NCI-H128 (cell line): Measurements from ENCODE around the gene TPCN1.

Source experiments
- DNase-seq: peaks from one replicate; lab custom pipeline; 2025; ENCODE audit not compliant: unreplicated experiment; lab: John Stamatoyannopoulos, UW

TPCN1 gene

DNA sequence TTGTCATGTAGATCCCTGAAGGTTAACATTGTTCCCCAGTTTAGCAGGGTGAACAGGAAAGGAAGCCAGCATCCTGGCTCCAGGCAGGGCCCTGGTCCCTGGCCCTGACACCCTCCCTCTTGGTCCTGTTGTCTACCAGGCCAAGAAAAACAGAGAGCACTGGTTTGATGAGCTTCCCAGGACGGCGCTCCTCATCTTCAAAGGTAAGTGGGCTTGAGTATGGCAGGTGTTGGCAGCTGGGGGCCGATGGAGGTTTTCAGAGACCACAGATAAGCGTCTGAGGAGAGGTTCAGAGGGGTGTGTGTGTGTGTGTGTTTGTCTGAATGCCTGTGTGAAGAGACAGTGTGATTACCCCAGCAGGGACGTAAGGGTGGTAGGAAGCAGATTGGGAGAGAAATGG, 57.4 kb downstream of the TPCN1 start:
- DNase-seq: no peak

DNA sequence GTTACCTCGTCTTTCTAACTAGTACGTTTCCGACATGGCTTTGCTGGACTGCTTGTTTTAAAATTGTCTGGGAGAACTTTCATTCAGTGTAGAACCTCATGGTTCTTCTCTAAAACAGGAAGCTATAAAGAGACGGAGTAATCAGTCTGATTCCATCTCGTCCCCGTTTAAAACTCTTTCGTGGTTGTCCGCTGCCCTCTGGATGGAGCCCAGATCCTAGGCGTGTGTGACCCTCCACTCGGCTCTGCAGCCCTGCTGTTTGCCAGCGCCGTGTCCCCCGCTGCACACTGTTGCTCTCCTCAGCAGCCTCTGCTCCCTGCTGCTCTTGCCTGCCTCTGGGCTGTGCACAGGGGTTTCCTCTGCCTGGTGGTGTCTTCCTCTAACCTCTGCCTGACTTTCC, 63.5 kb downstream of the TPCN1 start:
- DNase-seq: no peak

DNA sequence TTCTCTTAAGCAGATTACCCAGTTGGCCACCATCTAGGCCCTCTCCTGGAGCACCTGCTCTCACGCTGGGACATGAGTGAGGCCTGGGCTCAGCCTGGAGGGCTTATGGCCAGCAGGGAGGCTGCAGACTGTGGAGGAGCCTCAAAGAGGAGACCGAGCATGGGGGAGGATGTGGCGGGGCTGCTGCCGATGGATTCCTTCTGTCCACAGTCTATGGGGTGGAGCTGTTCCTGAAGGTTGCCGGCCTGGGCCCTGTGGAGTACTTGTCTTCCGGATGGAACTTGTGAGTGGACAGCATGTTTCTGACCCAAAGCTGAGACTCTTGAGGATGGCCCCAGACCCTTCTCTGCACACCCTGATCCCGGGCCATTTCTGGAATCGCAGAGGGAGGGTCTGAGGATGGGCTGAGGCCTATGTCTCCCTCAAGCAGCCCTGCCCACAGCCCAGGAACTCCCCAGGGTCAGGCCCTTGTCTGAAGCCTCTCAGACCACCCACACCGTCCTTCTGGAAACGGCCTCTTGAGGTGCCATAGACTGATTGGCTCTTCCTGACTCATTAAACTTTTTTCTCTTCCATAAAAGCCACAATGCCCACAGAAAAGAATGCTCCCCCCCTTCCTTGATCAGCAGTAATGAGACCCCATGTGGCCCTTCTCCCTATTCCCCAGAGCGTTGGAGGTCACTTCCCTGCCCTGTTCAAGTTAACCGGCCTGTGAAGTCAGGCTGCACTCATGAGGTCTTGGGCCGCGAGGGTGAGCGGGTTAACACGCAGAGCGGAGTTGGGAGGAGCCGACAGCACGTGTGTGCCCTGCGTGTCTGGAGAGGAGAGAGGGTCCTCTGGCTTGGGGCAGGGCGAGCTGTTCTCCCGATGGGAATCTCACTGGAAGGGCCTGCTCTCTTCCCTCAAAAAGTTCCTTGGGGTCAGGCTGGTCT, 64.7 kb downstream of the TPCN1 start:
- DNase-seq: no peak

- no peak for DNase-seq
These were observed 65.4 kb downstream of the TPCN1 start for GRCh38 chr12:113286712-113287111.

DNA sequence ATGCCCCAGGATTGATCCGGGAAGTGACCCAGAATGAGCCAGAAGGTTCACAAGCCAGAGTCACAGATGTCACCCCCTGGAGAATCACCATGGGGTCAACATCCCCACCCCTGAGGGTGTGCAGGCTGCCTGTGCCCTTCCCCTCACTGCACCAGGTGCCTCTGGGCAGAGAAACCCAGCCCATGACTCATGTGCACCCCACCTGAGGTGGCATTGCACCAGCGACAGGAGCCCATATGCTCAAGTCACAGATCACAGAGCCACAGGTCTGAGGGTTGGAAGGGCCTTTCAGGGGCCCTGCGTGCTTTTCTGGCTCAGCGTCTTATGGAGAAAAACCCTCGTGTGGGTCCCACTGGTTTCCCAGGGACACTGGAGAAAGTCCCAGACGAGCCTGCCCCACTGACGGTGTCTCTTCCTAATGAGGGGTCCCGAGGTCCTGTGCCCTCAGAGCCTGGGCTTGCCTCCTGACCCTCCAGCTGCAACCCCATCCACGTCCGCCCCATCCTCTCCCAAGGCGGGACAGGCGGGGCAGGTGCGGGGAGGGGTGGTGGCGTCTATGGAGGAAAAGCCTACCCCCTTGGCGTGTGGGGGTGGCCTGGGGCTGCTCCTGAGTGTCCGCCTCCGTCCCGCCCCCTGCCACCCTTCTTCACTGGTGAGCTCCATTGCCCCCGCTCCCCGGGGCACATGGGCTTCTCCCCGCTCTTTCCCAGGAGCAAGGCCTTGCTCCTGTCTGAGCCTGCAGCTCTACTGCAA, 66.1 kb downstream of the TPCN1 start:
- no peak for DNase-seq

DNA sequence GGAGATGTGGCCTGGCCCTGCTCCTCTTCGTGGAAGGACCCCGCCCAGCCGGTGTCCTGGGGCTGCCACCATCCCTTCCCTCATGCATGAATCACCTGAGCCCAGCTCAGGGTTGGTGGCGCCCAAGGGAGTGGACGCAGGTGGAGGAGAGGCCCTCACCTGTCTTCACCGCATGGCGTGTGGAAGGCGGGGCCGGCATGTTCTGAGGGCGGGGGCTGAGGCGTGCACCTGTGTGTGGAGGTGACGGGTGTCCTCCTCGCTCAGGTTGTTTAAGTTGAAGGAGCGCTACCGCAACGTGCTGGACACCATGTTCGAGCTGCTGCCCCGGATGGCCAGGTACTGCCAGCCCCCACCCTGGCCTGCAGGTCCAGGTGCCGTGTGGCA, 66.6 kb downstream of the TPCN1 start:
- DNase-seq: no peak

DNA sequence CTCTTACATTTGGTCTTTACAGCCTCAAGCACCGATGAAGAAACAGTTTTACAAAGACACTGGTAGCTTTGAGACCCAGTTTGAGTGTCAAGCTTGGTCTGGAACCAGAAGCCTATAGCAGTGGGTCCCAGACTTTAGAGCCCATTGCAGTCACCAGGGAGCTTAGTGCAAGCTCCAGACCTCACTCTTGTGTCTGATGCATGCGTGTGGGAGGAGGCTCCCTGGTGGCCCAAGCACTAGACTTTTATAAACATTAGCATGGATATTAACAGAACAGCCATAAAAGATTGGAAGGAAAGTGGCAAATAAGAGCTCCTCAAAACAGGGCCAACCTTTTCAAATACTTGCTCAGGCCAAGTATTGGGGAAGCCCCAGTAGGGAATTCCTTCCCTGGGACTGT, 68.1 kb downstream of the TPCN1 start:
- DNase-seq: no peak

DNA sequence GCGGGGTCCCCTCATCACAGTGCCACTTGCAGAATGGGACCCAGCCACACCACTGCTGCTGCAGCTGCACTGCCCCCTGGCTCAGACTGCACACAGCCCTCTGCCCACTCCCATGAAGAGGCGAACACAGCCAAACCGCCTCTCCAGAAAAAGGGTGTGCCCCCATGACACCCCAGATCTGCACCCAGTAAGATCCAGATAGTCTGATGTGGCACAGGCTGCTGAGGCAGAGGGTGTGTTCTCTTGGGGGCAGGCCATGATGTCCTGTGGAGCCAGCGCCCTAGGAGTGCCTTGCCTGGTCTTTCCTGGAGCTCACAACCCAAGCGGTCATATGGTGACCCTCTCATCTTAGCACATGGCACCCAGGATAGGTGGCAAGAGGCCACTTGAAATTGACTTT, 69.2 kb downstream of the TPCN1 start:
- DNase-seq: no peak

GRCh38 chr12:113291586-113291985, 70.3 kb downstream of the TPCN1 start:
- no peak for DNase-seq

GRCh38 chr12:113292091-113292490, 70.8 kb downstream of the TPCN1 start:
- DNase-seq: no peak

DNA sequence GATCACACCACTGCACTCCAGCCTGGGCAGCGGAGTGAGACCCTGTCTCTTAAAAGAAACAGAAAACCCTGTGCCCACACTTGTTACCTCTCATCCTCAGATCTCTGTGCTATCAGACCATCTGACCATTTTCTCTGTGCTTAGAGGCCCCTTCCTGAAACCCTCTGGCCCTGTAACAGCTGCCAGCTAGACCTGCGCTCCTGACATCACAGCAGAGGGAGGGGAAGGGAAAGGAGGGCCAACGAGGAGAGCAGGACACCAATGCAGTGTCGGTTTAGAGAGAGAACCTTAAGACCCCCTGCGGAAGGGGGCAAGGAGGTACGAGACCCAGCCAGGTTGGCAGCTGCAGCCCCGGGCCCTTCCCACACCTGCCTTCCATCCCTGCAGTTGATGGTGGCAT, 71.3 kb downstream of the TPCN1 start:
- no peak for DNase-seq

- DNase-seq: no peak
These were observed 71.8 kb downstream of the TPCN1 start for GRCh38 chr12:113293100-113293499.

DNA sequence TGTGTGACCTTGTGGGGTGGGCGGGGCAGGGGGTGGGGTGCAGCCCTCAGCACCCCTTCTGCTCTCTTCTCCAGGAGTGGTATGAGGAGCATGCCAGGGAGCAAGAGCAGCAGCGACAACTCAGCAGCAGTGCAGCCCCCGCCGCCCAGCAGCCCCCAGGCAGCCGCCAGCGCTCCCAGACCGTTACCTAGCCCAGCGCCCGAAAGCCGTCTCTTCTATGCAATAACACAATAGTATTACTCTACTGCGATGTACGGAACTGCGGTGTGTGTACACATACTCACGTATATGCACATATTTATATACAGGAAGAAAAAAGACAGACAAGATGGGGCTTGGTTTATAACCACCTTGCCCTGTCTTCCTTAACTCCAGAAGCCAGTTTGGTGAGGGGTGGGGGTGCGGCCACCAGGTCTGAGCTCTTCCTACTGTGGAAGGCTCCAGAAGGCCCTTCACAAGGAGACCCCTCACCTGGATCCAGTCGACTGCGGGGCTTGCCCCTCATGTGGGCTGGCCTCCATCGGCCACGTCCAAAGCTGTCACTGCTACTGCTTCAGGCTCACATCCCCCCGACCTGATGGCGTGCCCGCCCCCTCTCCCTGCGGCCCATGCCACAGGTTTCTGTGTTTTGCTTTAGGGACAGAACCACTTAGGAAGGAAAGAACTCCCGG, 74.8 kb downstream of the TPCN1 start:
- no peak for DNase-seq

GRCh38 chr12:113296557-113297213, 75.4 kb downstream of the TPCN1 start:
- no peak for DNase-seq

DNA sequence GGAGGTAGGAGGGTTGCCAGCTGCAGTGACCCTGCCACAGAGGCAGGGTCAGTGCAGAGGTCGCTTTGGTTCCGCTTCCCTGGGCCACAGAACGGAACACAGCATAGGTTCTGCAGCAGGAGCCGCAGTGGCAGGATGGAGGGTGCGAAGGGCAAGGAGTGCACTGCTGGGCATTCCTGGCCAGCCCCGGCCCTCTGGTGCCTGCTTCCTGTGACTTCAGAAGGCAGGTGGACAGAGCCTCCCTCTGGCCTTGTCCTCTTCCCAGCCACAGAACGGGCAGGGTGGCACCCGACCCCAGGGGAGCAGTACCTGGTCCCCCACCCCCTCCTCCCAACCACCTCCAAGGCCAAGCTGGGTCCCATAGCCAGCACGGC, 75.9 kb downstream of the TPCN1 start:
- DNase-seq: no peak

GRCh38 chr12:113297621-113298471, 76.6 kb downstream of the TPCN1 start:
- DNase-seq: no peak

- no peak for DNase-seq
These were observed 77.2 kb downstream of the TPCN1 start for GRCh38 chr12:113298472-113298817.

DNA sequence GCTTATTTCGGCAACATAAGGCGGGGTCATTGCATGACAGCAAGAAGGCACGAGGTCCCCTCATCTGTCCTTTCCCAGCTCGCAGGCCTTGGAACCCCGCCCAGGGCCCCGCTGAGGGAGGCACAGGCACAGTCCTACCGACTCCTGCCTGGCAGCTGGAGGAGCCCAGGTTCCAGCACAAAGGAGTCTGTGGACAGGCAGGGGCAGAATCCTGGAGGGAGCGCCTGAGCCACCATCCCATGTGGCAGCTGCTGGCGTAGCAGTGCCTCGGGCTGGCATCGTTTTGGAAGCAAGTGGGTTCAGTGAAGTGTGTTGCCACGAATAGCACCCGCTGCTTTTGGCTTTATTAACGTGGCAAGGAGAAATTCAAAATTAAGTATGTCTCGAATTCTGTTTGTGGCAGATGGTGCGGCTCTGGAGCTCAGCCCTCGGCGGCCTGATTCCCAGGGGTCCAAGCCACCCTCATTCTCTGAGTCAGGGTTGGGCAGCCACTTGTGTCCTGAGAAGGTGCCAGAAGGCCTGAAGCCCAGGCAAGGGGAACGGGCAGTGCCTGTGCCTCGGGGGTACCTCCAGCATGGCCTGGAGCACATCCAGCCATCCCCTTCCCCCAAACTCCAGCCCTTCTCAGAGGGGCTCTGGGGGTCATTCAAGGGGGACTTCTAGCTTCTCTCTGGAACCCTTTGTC, 77.7 kb downstream of the TPCN1 start:
- no peak for DNase-seq

- DNase-seq: no peak
These were observed 78.5 kb downstream of the TPCN1 start for GRCh38 chr12:113299619-113300237.
